GM21528 (cell line): ENCODE data around the gene TSC22D2.

ENCODE experiments used
- ATAC-seq: cut with Tn5 transposase; IDR thresholded peaks from one replicate; pipeline ENCODE4 v1.9.1; 2021; ENCODE audit warnings: mild to moderate bottlenecking, moderate library complexity; ENCODE audit not compliant: unreplicated experiment, low FRiP score

TSC22D2 gene

DNA sequence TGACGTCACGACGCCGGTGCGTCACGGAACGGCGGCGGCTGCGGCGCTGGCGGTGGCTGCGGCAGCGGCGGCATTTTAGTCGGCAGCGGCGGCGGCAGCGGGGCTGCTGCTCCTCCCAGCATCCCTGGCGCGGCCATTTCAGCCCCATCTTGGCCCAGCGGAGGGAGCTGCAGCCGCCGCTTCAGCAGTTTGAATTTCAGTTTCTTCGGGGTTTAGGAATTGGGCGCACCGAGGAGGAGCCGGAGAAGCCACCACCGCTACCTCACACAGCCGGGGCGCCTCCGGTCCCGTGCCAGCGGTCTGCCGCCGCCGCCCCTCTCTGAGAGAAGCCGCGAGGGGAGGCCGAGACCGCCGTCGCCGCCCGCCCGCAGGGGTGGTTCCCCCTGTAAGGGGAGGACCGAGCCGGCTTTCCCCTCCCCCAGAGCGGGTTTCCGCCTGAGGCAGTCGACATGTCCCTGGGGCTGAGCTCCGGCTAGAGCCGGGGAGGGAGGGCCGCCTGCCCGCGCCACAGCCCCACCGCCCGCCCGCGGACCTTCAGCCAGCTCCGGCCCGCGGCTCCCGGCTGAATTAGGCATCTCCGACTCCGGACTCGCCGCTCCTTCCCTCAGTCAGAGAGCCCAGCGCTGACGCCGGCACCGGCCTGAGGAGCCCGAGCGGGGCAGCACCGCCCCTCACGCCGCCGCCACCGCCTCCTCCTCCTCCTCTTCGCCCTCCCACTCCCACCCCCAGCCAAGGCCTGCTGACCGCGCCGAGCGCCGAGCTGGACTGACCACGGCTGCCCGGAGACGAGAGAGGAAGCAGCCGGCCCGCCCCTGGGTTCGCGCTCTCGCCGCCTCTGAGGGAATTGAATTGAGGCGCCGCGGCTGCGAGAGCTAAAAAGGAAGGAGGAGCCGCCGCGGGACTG is at the start of gene TSC22D2:
TSS of gene TSC22D2 (plus strand) at position 78 of the 904 bp plus-strand sequence. CDS start 1,053 bp downstream, outside the sequence.
- peak; percentile 67 for ATAC-seq

- no peak for ATAC-seq
Measured at GRCh38 chr3:150359381-150359780, 48.7 kb upstream of the TSC22D2 start.

DNA sequence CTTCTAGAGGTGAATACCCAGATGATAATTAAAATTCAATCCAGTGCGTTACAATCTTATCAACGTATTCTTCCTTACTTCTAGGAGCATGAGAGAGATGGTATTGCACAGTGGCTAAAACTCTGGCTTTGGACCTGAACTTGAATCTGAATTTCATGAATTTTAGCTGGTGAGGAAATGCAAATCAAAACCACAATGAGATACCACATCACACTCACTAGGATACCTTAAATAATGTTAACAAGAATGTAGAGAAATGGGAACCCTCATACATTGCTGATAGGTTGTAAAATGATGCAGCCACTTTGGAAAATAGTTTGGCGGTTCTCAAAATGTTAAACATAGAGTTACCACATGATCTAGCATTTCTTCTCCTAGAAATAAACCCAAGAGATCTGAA is 47.1 kb upstream of the TSC22D2 start:
- ATAC-seq = no peak

DNA sequence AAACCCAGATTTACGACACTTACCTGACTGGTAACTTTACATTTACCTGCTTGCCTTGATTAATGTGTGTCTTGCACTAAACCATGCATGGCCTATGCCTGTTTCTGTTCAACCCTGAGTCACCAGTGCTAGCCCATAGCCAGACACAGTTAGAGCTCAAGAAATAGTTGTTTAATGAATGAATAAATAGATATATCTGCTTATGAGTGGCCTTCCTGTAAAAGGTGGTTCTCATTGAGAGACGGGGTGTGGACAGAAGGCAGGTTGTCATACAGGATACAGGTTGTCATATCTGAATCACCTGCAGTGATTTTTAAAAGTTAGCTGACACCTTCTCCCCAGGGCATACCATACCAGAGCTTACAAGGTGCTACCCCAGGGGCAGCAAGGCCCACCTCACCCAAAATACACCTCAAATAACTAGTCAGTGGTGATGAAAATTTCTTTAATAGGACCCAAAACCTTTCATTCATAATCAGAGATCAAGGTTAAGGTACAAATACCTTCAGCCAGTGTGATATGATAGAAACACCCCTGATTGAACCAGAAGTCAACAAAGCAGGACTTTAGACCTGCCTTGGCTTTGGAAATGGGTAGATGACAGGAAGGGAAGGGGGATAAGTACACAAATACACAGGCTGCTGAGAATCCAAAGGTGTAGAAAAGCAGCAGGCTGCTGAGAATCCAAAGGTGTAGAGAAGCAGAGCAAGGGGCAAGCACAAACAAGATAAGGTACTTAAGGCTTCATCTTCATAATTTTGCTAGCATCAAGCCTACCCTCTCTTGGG is 45.4 kb upstream of the TSC22D2 start:
- ATAC-seq = no peak

GRCh38 chr3:150363420-150363819 is 44.7 kb upstream of the TSC22D2 start:
- ATAC-seq = no peak

- no peak for ATAC-seq
Measured at GRCh38 chr3:150365132-150365604, 42.9 kb upstream of the TSC22D2 start.

GRCh38 chr3:150367757-150368156 is 40.3 kb upstream of the TSC22D2 start:
- ATAC-seq = no peak

DNA sequence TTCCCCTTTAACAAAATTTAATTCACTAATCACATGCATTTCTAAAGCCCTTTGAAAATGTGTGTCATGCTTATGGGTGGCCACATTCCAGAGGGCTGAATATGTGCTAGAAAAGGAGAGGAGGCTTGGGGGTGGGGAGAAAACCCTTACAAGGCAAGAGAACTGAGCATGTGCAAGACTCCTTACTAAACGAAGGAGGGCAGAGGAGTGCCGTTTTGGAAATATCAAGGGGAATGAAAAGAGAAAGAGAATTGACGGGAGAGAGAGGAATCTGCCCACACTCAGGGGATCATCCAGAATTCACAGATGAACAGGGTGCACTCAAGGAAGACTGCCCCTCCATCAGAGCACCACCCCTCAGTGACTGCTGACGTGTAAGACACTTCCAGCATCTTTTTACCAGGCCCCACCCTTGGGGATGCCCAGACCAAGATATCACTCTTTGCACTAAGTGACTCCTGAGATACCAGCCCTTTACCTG is 37.9 kb upstream of the TSC22D2 start:
- no peak for ATAC-seq

DNA sequence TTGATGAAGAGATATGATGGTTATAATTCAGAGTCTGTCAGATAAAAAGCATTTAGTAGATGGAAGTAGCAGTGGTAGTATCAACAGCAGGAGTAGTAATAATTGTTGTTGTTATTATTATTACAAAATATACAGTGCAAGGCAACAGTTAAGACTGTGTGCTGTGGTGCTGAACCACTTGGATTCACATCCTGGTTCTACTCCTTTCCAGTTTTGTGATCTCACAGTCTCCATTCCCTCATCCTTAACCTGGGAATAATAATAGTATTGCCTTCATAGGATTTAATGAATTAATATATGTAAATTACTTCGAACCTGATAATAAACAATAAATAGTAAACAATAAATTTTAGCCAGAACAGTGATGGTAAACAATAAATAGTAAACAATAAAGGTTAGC is 37.1 kb upstream of the TSC22D2 start:
- no peak for ATAC-seq

DNA sequence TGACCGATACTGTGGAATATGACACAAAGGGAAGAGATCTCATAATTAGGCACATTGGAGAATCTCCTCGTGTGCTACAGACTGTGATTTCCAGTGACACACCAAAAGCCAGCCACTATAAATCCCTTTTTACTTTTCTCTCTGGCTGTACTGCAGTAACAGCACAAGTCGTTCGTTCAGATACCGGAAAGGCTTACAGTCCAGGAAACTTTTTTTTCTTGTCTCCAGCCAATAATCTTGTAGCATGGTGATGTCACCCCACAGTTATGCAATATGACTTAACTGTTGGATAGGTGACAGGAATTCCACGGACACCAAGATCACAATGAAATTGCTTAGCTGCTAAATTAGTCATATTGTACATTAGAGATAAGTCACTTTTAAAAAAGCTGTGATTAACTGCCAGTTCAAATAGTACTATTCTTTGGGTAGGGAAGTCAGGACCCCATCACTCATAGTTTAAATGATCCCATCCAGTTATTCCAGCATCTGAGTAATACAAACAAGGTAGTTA is 36.3 kb upstream of the TSC22D2 start:
- no peak for ATAC-seq

DNA sequence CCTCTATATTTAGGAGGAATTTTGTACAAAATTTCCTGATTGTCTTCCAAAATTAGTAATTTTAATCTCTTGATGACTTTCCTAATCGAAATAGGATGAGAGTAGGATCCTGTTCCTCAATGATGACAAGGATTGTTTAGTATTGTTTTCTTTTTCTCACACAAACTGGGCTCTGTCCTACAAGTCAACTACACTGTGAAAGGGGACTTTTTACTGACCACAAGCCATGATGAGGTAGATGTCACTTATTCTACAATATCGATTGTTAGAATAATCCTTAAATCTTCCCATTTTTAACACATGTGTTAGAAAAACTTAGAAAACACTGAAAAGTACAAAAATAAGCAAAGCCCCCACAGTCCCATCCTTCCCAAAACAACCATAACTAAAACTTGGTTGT is 35.8 kb upstream of the TSC22D2 start:
- ATAC-seq = no peak

DNA sequence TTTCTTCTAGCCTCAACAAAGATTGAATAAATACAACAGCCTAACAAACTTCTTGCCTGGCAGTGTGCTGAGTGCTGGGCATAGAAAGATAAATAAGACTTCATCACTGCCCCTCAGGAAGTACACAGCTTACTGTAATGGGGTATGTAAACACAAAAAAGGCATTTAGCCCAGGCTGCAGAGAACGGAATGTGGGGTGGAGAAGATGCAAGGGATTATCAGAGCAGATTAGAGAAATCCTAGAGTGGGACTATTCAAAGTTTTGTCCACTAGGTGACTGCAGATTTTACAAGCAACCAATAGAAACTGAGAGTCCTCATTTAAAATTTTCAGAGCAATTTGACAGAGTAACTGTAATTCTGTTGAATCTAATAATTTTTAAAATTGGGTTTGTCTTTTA is 35.4 kb upstream of the TSC22D2 start:
- no peak for ATAC-seq

GRCh38 chr3:150373234-150373875 is 34.7 kb upstream of the TSC22D2 start:
- no peak for ATAC-seq

GRCh38 chr3:150374975-150375374 is 33.1 kb upstream of the TSC22D2 start:
- ATAC-seq = no peak

DNA sequence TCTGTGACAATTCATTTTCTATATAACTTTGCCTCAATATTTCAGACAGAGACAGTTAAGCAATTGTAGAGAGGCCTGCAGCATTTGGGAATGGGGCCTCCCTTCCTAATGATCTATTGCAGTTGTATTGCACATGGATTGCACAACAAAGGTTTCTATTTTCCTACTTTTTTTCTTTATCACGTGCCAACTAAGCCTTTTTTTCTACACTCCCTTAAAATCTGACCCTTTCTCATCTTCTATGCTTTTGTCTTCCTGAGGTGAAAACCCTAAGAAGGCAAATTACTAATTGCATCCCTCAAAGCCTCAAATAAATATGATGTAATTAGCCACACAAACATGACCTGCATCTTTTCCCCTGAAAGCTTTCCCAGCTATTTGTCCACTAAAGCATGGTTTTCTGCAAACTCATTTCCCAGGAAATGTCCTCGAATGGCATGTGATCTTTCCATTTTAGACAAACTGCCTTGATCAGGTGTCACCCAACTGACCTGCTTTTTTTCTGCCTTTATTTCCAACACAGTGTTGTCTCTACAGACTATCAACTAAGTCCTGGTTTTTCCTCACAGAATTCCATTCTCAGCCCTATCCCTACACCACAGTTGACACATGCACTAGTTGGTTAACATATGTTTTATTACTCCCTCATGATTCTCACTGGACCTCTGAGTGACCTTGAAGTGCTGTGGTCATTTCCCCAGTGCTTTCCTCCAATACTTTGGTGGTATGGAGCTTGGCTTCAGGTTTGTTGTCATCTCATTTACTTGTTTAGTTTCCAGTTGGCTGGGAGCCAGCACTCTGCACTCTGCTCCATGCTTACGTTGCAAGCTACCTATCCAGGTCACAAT is 31.9 kb upstream of the TSC22D2 start:
- no peak for ATAC-seq

DNA sequence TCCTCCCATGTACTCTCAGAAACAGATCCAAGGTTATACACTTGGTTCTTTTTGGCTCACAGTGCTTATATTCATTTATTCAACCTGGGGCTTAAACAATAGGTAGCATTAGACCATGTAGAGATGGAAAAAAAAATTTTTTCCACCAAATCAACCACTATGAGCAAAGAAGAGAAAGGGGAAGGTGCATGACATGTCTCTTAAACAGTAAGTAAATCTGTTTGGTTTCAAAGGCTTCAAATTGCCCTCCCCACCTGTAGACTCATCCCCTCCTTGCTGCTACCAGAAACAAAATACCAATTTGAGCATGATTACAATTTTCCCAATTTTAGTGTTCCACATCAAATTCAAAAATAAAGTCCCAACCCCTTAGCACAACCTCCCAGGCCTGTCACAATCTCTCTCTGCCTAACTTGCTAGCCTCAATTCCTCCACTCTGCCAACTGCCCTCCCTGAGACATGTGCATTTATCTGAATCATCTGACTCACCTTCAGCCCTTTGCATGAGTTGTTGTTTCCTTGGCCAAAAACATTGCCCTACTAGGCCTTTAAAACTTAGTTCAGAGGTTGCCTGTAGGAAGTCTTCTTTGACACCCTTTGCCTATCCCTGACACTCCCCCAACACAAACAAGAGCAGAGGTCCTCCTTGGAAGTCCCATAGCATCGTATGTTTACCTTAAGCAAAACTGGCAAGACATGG is 30.3 kb upstream of the TSC22D2 start:
- ATAC-seq = no peak

DNA sequence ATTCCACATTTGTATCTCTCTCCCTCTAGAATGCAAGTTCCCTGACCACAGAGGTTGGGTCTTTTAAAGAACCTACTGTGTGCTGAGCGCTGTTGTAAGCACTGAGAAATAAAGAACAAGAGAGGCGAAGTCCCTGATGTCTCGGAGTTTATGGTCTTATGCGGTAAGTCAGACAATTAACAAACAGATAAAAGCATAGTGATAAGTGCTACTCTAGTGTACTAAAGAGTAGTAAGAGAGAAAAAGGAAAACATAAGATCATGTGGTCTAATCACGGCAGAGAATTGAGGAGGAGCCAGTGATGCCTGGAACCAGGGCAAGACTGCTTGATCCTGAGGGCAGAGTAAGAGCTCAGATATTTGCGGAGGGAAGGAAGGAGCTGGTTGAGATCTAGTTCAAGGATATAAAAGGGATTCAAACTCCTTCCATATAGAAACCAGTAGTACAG is 29.8 kb upstream of the TSC22D2 start:
- no peak for ATAC-seq

DNA sequence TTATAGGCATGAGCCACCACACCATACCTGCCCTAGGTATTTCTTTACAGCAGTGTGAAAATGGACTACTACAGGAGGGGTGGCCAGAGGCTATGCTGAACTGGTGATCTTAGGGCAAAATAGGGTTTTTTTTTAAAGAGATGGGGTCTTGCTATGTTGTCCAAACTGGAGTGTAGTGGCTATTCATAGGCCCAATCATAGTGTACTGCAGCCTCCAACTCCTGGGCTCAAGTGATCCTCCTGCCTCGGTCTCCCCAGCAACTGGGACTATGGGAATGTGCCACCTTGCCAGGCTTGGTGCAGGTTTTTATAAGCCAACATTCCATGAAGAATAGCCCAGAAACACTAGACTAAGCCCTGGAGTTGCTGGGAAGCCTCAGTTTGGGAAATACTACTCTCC is 28.6 kb upstream of the TSC22D2 start:
- no peak for ATAC-seq
